22Rv1 (cell line): ENCODE data around the gene SORL1.
"Not testable (repeated sequence)": the region's sequence is repeated elsewhere in the genome, so short reads cannot be mapped to it uniquely, and the experiment has no call there.

Source experiments
- H3K27ac ChIP-seq: fragments of 450-650 bp; 2 replicates; pipeline ENCODE4 v1.5.1; 2017
- ZFX ChIP-seq: fragments of 450-650 bp; IDR thresholded peaks from 2 replicates; pipeline ENCODE4 v1.6.1; 2017; ENCODE audit warnings: antibody characterized with exemption, borderline replicate concordance
- TF ChIP-seq, protein P1 (sequence below): fragments of 450-650 bp; IDR thresholded peaks from 2 replicates; pipeline ENCODE4 v1.5.1; 2017; ENCODE audit warnings: mild to moderate bottlenecking

The SORL1 gene

GRCh38 chr11:121489823-121490222 lies 37.7 kb downstream of the SORL1 start:
- H3K27ac ChIP-seq: no peak overlapping the region
- TF ChIP-seq, protein P1, sequence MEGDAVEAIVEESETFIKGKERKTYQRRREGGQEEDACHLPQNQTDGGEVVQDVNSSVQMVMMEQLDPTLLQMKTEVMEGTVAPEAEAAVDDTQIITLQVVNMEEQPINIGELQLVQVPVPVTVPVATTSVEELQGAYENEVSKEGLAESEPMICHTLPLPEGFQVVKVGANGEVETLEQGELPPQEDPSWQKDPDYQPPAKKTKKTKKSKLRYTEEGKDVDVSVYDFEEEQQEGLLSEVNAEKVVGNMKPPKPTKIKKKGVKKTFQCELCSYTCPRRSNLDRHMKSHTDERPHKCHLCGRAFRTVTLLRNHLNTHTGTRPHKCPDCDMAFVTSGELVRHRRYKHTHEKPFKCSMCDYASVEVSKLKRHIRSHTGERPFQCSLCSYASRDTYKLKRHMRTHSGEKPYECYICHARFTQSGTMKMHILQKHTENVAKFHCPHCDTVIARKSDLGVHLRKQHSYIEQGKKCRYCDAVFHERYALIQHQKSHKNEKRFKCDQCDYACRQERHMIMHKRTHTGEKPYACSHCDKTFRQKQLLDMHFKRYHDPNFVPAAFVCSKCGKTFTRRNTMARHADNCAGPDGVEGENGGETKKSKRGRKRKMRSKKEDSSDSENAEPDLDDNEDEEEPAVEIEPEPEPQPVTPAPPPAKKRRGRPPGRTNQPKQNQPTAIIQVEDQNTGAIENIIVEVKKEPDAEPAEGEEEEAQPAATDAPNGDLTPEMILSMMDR: no peak
- no peak for TF ChIP-seq ZFX

DNA sequence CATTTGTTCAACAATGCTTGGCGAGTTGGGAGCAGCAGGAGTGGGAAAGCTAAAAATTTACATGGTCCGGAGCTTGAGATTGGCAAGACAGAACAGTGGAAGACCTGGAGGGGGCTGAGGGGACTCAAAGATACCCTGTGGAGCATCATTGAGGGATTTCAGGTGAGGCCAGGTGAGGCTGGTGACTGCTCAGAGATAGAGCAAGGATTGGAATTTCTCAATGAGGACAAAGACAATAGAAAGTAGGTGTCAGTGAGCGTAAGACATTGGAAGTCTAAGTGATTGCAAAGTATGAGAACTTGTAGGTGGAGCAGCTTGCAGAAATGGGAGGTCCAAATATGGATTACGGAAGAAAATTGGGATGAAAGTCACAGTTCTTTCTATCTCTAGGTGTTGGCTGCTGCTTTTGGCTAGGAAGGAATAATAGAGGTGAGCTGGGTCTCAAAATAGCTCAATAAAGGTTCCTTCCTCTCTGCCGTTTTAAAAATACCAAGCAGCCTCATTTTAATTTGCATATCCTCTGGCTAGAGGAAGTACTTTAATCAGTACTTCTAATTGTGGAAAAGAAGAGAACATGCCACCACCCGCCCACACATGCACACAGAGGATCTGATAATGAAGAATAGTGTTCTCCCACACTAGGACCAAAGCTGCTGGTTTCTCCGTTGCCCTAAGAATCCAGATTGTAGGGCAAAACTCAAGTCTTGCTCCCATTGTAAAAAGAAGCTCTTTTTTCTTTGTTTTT lies 42.4 kb downstream of the SORL1 start:
- H3K27ac ChIP-seq: no peak overlapping the region
- TF ChIP-seq, protein P1: no peak
- TF ChIP-seq ZFX: no peak

DNA sequence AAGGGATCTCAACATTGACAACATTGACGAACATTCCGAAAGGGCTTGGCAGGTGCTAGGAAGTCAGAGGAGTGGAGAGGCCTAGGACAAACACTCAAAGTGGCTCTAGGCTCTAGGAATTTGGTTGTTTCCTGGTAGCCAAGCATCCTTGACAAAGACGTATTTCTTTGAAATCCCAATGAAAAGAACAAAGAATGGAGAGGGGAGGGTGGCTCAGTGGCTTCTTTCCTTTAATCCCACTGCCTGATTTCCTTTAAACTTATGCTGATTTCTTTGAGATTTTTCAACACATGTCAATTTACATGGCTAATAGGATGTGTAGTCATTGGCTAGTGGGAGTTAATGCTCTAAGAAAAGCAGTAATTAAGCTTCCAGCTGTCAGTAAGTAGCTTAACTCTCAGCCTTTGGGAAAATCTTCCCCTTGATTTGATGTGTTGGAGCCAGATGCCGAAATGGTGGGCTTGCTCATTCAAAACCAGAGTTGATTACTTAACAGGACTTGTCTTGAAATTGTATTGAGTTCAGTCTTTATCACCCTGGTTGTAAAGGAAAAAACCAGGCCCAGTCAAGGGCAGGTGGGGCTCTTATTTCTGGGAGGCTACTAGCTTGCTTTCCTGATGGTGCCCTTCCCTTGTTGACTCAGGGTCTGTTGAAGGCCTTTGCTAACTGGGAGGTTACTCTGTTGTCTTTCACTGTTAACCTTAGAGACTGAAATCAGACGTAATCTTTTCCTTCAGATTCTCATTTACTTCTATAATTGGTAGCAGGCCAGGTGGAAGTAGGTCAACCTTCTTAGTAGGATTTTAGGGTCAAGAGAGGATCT lies 45.3 kb downstream of the SORL1 start:
- no peak overlapping the region for H3K27ac ChIP-seq
- TF ChIP-seq, protein P1: no peak
- TF ChIP-seq ZFX: no peak

GRCh38 chr11:121499405-121499804 lies 47.3 kb downstream of the SORL1 start:
- H3K27ac ChIP-seq: no peak overlapping the region
- TF ChIP-seq, protein P1: no peak
- TF ChIP-seq ZFX: no peak

GRCh38 chr11:121500275-121500674 lies 48.2 kb downstream of the SORL1 start:
- no peak overlapping the region for H3K27ac ChIP-seq
- no peak for TF ChIP-seq ZFX
- TF ChIP-seq, protein P1: no peak

DNA sequence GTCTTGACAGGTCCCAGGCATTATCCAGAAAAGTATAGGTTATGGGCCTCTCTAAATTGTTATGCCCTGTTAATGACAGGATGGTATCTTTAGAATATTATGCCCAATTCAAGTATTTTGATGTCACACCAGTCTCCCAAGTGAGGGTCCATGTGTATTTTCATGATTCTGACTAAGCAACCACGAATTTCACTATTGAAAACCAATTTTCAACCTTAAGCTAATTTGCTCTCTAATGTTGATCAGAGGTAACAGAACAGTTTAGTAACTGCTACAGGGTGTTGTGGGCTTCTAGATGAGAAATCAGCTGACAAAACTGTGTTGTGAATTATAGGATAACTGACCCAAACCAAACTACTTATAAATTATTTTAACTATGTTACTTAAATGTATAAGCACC lies 48.6 kb downstream of the SORL1 start:
- no peak for TF ChIP-seq ZFX
- TF ChIP-seq, protein P1: no peak
- H3K27ac ChIP-seq: no peak overlapping the region

- TF ChIP-seq, protein P1: no peak
- TF ChIP-seq ZFX: no peak
- no peak overlapping the region for H3K27ac ChIP-seq
These were observed 50.9 kb downstream of the SORL1 start for GRCh38 chr11:121503051-121503450.

DNA sequence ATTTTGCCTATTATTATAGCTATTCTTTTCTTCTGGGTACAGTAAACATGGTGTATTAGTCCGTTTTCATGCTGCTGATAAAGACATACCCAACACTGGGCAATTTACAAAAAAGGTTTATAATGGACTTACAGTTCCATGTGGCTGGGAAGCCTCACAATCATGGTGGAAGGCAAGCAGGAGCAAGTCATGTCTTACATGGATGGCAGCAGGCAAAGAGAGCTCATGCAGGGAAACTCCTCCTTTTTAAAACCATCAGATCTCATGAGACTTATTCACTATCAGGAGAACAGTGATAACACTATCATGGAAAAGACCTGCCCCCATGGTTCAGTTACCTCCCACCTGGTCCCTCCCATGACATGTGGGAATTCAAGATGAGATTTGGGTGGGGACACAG lies 54.1 kb downstream of the SORL1 start:
- H3K27ac ChIP-seq: not testable (repeated sequence)
